Endothelial cell of umbilical vein (primary cell): Measurements from ENCODE around the gene TWIST1. TPM values are rescaled to one million over a fixed set of nuclear protein-coding genes. Genes with fewer than 3 reads are reported as not detected.

ENCODE experiments used
- BruUV-seq: library from RNA; stranded (reverse); fragments of 400-500 nt; replicated peaks from 2 replicates; lab custom pipeline; 2021; lab: Mats Ljungman, UMichigan
- CTCF ChIA-PET: fragments of 300-600, 350-600 bp; sonication (Branson Sonifier 250); formaldehyde crosslinking; loops from one replicate; lab custom pipeline; 2021; ENCODE audit warnings: antibody characterized with exemption, inconsistent platforms; lab: Charles Lee
- POLR2A ChIA-PET: fragments of 300-600, 350-600 bp; sonication (Branson Sonifier 250); formaldehyde crosslinking; loops from one replicate; lab custom pipeline; 2021; ENCODE audit warnings: antibody characterized with exemption, inconsistent platforms; lab: Charles Lee
- DNase-seq: peaks from one replicate; pipeline ENCODE4 v3.0.0-alpha.2; 2011; ENCODE audit warnings: low read depth, low spot score
- FAIRE-seq: peaks from 2 replicates; lab custom pipeline; 2011; peaks lifted over from hg19 to GRCh38; lab: Jason Lieb, UNC
- H2AFZ ChIP-seq: 2 replicates; pipeline ENCODE4 v1.6.0; 2012; ENCODE audit warnings: low read depth, low read length, control low read depth, inconsistent platforms
- H3K27ac ChIP-seq: 2 replicates; pipeline ENCODE4 v1.5.1; 2011; ENCODE audit warnings: low read depth, mild to moderate bottlenecking, control low read depth, low read length, moderate library complexity; ENCODE audit not compliant: insufficient read depth
- H3K27me3 ChIP-seq, 2 experiments: 2 replicates each; pipeline versions ENCODE4 v1.6.0 to v1.6.1; 2011; ENCODE audit warnings: low read length in 2 of 2, mixed read lengths in 1 of 2; ENCODE audit not compliant: control insufficient read depth in 2 of 2, insufficient read depth in 2 of 2
- H3K36me3 ChIP-seq, 2 experiments: 2 replicates in 1 of 2; 3 replicates in 1 of 2; pipeline ENCODE4 v1.5.1; 2011; ENCODE audit warnings: low read length in 2 of 2, mild to moderate bottlenecking in 1 of 2, moderate library complexity in 1 of 2; ENCODE audit not compliant: control insufficient read depth in 2 of 2, insufficient read depth in 2 of 2; ENCODE audit errors: extremely low read depth in 1 of 2
- H3K4me1 ChIP-seq: 3 replicates; pipeline ENCODE4 v1.5.1; 2011; ENCODE audit warnings: mild to moderate bottlenecking, low read length; ENCODE audit not compliant: control insufficient read depth, insufficient read depth; ENCODE audit errors: extremely low read depth
- H3K4me2 ChIP-seq: 2 replicates; pipeline ENCODE4 v1.6.1; 2011; ENCODE audit warnings: low read length, control low read depth, mixed read lengths; ENCODE audit not compliant: insufficient read depth
- H3K4me3 ChIP-seq, 3 experiments: fragments of 200-600 bp in 1 of 3; sonication (generic), shearing (Covaris generic) in 1 of 3; replicated peaks in 1 of 3; 2 replicates each; pipeline ENCODE4 v1.5.1; 2011 to 2016; ENCODE audit warnings: control low read depth in 3 of 3, low read length in 3 of 3, mild to moderate bottlenecking in 2 of 3, inconsistent platforms in 1 of 3, low read depth in 1 of 3, moderate library complexity in 1 of 3; ENCODE audit not compliant: insufficient read depth in 1 of 3
- H3K79me2 ChIP-seq: 2 replicates; pipeline ENCODE4 v1.6.0; 2012; ENCODE audit warnings: low read length, inconsistent platforms; ENCODE audit not compliant: control insufficient read depth, insufficient read depth
- H3K9ac ChIP-seq: replicated peaks from 2 replicates; pipeline ENCODE3; 2011; ENCODE audit warnings: low read length, control low read depth; ENCODE audit not compliant: insufficient read depth; ENCODE audit errors: extremely low read depth
- H3K9me1 ChIP-seq: replicated peaks from 3 replicates; pipeline ENCODE4 v1.6.0; 2011; ENCODE audit warnings: mild to moderate bottlenecking, low read length; ENCODE audit not compliant: control insufficient read depth, insufficient read depth; ENCODE audit errors: extremely low read depth
- H3K9me3 ChIP-seq: replicated peaks from 2 replicates; pipeline ENCODE4 v1.5.1; 2012; ENCODE audit warnings: low read length, inconsistent platforms; ENCODE audit not compliant: control insufficient read depth, insufficient read depth
- H4K20me1 ChIP-seq: replicated peaks from 2 replicates; pipeline ENCODE3; 2011; ENCODE audit warnings: mild to moderate bottlenecking, low read length; ENCODE audit not compliant: control insufficient read depth, insufficient read depth; ENCODE audit errors: extremely low read depth
- CTCF ChIP-seq, 2 donors: IDR thresholded peaks; 1 replicate in 1 of 2; 2 replicates in 1 of 2; pipeline ENCODE4 v1.5.1; 2011; ENCODE audit warnings: low read length in 2 of 2, mild to moderate bottlenecking in 2 of 2, moderate library complexity in 2 of 2, control low read depth in 1 of 2, inconsistent platforms in 1 of 2, low read depth in 1 of 2; ENCODE audit not compliant: insufficient read depth in 1 of 2; ENCODE audit errors: extremely low read depth in 1 of 2
- EZH2 ChIP-seq: IDR thresholded peaks from 2 replicates; pipeline ENCODE4 v1.6.1; 2012; ENCODE audit warnings: borderline replicate concordance, low read depth, mild to moderate bottlenecking, moderate library complexity, low read length, inconsistent platforms; ENCODE audit not compliant: severe bottlenecking
- FOS ChIP-seq: IDR thresholded peaks from 2 replicates; pipeline ENCODE4 v1.6.1; 2011; ENCODE audit warnings: mild to moderate bottlenecking, low read length, moderate library complexity, borderline replicate concordance; ENCODE audit not compliant: insufficient read depth
- GATA2 ChIP-seq: IDR thresholded peaks from 2 replicates; pipeline ENCODE4 v1.7.0; 2011; ENCODE audit warnings: low read depth, mild to moderate bottlenecking, moderate library complexity, mixed read lengths, low read length; ENCODE audit not compliant: insufficient read length, insufficient read depth
- JUN ChIP-seq: IDR thresholded peaks from 2 replicates; pipeline ENCODE4 v1.6.1; 2011; ENCODE audit warnings: borderline replicate concordance, low read depth; ENCODE audit not compliant: insufficient read length, insufficient read depth
- MYC ChIP-seq: IDR thresholded peaks from one replicate; pipeline ENCODE4 v1.6.1; 2011; ENCODE audit warnings: mild to moderate bottlenecking, low read depth, low read length
- POLR2A ChIP-seq: IDR thresholded peaks from 2 replicates; pipeline ENCODE4 v1.6.1; 2012; ENCODE audit warnings: low read depth, mild to moderate bottlenecking, control low read depth, low read length
- POLR2AphosphoS5 ChIP-seq: IDR thresholded peaks from 2 replicates; pipeline ENCODE4 v1.6.1; 2012; ENCODE audit warnings: low read depth, mild to moderate bottlenecking, control low read depth, low read length, moderate library complexity; ENCODE audit not compliant: insufficient read depth
- dilution Hi-C: fragments of 300-500 bp; cut with MboI; formaldehyde crosslinking; loops from one replicate; pipeline ENCODE4 v1.15.0; 2019; ENCODE audit warnings: low sequenced_read_pairs; ENCODE audit not compliant: extremely low pct_ligation_motif_present
- intact Hi-C: fragments of 100-400 bp; cut with micrococcal nuclease; formaldehyde crosslinking; loops from one replicate; pipeline ENCODE4 v1.10.0; 2022
- polyA plus RNA-seq, 4 experiments: library from polyadenylated mRNA; depleted of rRNA in 3 of 4; stranded (reverse) in 3 of 4; unstranded in 1 of 4; fragments of >200 nt; gene quantifications; 2 replicates each; pipeline versions ENCODE4 v1.2.1 to v1.2.3, GENCODE V29; 2011 to 2012; ENCODE audit warnings: missing spikeins in 1 of 4
- total RNA-seq: library from RNA; stranded (reverse); gene quantifications from 2 replicates; pipeline ENCODE4 v1.2.3, GENCODE V29; 2021
- TF ChIP-seq, protein P1 (sequence below): IDR thresholded peaks from 2 replicates; pipeline ENCODE4 v1.6.1; 2011; ENCODE audit not compliant: insufficient read depth, insufficient read length

TWIST1 gene
- total and polyA plus RNA-seq, 2 donors (not counting 3 experiments of a cell fraction or from before 2014, with no cell fraction given) = not detected

DNA sequence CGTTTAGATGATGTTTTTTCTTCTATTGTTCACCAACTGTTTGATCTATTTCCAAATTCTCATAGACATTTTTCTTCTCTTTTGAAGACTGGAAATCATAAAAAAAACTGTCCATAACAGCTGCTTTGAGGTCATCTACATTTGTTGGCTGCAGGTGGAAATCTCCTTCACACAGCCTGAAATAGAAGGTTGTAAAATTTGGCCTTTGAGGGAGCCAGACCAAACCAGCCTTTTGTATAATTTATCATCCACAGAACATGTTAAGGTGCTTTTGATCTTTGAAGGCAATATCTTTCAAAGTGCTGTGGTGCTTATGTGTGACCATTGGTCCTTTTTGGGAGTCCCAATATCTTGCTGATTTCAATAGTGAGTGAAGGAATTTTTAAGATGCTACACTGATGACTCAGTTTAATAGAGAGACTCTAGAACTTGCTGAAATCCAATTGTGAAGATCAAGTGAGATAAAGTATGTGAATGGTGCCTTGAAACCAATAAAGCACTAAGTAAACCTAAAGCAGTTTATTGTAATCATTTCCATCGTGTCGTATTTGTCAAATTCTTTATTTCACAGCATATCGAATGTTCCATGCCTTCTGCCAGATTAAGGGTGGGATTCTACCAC is 22.4 kb upstream of the TWIST1 start:
- no peaks in the 10 kb centered on the region for H3K79me2 ChIP-seq
- H3K9me1 ChIP-seq = no peaks in the 10 kb centered on the region
- intact Hi-C loops (no loop called here), dilution Hi-C loops (no loop called here)
- H3K4me1 ChIP-seq = no peaks in the 10 kb centered on the region
- no peak for DNase-seq
- no TSS peak for BruUV-seq
- H2AFZ ChIP-seq = no peak overlapping the region
- no peaks in the 10 kb centered on the region for H3K36me3 ChIP-seq
- POLR2A ChIA-PET = no interaction called here
- H3K4me2 ChIP-seq = no peak overlapping the region
- no peaks in the 10 kb centered on the region for H3K9me3 ChIP-seq
- TF ChIP-seq FOS = no peak
- TF ChIP-seq JUN = no peak
- no peak for TF ChIP-seq POLR2A
- TF ChIP-seq EZH2 = no peak
- no peaks in the 10 kb centered on the region for H4K20me1 ChIP-seq
- H3K9ac ChIP-seq = no peak overlapping the region
- FAIRE-seq = no peak
- CTCF ChIA-PET = no interaction called here
- no peak overlapping the region for H3K4me3 ChIP-seq
- H3K27ac ChIP-seq = no peak overlapping the region
- H3K27me3 ChIP-seq = peaks cover 14 to 39% of the 10 kb centered on the region in 2 experiments

DNA sequence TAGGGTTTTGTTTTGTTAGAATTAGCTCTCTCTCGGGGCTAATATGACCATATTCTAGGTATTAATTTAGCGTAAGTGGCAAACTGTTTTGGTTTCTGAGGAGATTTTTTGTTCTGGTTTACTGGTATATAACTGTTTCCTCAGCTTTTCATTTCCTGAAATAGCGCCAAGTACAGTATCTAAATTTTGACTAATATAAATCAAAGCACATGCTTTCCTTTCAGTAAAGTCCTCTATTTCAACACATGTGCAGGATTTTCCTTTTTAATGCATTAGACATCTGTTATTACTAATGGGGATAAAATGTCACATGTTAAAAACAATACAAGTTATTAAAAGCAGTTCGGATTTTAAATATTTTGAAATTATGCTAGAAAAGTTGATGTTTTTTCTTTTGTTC is 16.4 kb upstream of the TWIST1 start:
- FAIRE-seq (no peak), DNase-seq (no peak)
- Histone ChIP-seq H3K9ac (no peak overlapping the region), H3K27ac (no peak overlapping the region), H4K20me1 (no peaks in the 10 kb centered on the region), H3K27me3 (peaks cover 1 to 11% of the 10 kb centered on the region in 2 experiments), H2AFZ (no peak overlapping the region), H3K79me2 (no peaks in the 10 kb centered on the region), H3K4me2 (no peak overlapping the region), H3K4me3 (no peak overlapping the region), H3K36me3 (no peaks in the 10 kb centered on the region), H3K4me1 (no peaks in the 10 kb centered on the region), H3K9me1 (no peaks in the 10 kb centered on the region), H3K9me3 (no peaks in the 10 kb centered on the region)
- POLR2A ChIA-PET = no interaction called here
- intact Hi-C loops (no loop called here), dilution Hi-C loops (no loop called here)
- TF ChIP-seq POLR2A (no peak), POLR2AphosphoS5 (no peak), JUN (no peak), MYC (no peak), FOS (no peak), EZH2 (no peak), CTCF (IDR thresholded peaks at IDR 0.05; ENCODE audit: extremely low read depth in 1 of 2, insufficient read depth in 1 of 2, low read depth in 1 of 2, low read length in 2 of 2) (no peak), GATA2 (no peak)
- TF ChIP-seq, protein P1, sequence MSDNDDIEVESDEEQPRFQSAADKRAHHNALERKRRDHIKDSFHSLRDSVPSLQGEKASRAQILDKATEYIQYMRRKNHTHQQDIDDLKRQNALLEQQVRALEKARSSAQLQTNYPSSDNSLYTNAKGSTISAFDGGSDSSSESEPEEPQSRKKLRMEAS = no peak
- CTCF ChIA-PET = interaction anchor here (0.9 kb wide), 1 partner anchor 358 kb away, joined by 3 read pairs; no protein-coding TSS in a partner anchor
- BruUV-seq = no TSS peak
